Measurements from ENCODE around the gene EHD4.

DNA sequence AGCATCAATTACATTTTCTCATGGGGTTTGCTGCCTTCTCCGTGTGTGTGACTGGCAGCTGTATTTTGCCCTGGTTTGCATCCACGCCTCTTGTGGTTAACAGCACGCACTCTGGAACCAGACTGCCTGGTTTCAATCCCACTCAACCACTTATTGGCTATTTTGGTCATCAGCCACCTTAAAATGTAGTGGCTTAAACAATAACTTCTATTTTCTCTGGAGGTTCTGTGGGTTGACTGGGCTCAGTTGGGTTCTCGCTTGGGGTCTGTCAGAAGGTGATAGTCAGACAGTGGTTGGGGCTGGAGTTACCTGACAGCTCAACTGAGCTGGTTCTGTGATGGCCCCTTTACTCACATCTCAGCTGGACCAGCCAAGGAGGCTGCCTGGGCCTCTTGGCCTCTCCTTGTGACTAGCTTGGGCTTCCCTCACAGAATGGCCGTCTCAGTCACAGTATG lies 36.8 kb downstream of the EHD4 start:
- TF ChIP-seq DNMT1 (IDR thresholded peaks at IDR 0.05) (no peak), ZNF23 (CRISPR knock-in tag; IDR thresholded peaks at IDR 0.05) (no peak), ETV6 (IDR thresholded peaks at IDR 0.05; ENCODE audit: borderline replicate concordance in 1 of 2, low read depth in 2 of 2, low read length in 1 of 2) (no peak), ETV6 (CRISPR knock-in tag; IDR thresholded peaks at IDR 0.05; ENCODE audit: borderline replicate concordance) (no peak), ZNF274 (IDR thresholded peaks at IDR 0.05; ENCODE audit: borderline replicate concordance, low read depth, low read length) (no peak), KDM4B (IDR thresholded peaks at IDR 0.05; ENCODE audit: borderline replicate concordance in 2 of 2, low read depth in 1 of 2) (no peak), TAF7 (tag; IDR thresholded peaks at IDR 0.05) (no peak), NR3C1 (CRISPR knock-in tag; IDR thresholded peaks at IDR 0.05) (no peak)
- TF ChIP-seq, protein P1, sequence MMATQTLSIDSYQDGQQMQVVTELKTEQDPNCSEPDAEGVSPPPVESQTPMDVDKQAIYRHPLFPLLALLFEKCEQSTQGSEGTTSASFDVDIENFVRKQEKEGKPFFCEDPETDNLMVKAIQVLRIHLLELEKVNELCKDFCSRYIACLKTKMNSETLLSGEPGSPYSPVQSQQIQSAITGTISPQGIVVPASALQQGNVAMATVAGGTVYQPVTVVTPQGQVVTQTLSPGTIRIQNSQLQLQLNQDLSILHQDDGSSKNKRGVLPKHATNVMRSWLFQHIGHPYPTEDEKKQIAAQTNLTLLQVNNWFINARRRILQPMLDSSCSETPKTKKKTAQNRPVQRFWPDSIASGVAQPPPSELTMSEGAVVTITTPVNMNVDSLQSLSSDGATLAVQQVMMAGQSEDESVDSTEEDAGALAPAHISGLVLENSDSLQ (IDR thresholded peaks at IDR 0.05), result no peak
- TF ChIP-seq, protein P2, sequence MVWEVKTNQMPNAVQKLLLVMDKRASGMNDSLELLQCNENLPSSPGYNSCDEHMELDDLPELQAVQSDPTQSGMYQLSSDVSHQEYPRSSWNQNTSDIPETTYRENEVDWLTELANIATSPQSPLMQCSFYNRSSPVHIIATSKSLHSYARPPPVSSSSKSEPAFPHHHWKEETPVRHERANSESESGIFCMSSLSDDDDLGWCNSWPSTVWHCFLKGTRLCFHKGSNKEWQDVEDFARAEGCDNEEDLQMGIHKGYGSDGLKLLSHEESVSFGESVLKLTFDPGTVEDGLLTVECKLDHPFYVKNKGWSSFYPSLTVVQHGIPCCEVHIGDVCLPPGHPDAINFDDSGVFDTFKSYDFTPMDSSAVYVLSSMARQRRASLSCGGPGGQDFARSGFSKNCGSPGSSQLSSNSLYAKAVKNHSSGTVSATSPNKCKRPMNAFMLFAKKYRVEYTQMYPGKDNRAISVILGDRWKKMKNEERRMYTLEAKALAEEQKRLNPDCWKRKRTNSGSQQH (CRISPR knock-in tag; IDR thresholded peaks at IDR 0.05), result no peak
- TF ChIP-seq, protein P3, sequence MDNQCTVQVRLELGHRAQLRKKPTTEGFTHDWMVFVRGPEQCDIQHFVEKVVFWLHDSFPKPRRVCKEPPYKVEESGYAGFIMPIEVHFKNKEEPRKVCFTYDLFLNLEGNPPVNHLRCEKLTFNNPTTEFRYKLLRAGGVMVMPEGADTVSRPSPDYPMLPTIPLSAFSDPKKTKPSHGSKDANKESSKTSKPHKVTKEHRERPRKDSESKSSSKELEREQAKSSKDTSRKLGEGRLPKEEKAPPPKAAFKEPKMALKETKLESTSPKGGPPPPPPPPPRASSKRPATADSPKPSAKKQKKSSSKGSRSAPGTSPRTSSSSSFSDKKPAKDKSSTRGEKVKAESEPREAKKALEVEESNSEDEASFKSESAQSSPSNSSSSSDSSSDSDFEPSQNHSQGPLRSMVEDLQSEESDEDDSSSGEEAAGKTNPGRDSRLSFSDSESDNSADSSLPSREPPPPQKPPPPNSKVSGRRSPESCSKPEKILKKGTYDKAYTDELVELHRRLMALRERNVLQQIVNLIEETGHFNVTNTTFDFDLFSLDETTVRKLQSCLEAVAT (IDR thresholded peaks at IDR 0.05), result no peak

Data from K562 (cell line).